ENCODE data around the gene NPY1R.

The NPY1R gene

GRCh38 chr4:163330916-163331628, 1.3 kb downstream of the NPY1R start:
- DNase-seq (ENCODE audit: extremely low spot score): no peak
- CTCF ChIA-PET: interaction anchor here (0.5 to 2.4 kb wide), 5 partner anchors 22 to 1565 kb away, joined by 3 to 11 read pairs (median 3); no protein-coding TSS in a partner anchor
- POLR2A ChIA-PET: interaction anchor here (1.1 to 1.2 kb wide), 2 partner anchors 163 to 165 kb away, joined by 3 to 4 read pairs; partner anchors contain the start of gene NAF1
- TF ChIP-seq PKNOX1 (IDR thresholded peaks at IDR 0.05): no peak
- no peak for TF ChIP-seq BHLHE40 (IDR thresholded peaks at IDR 0.05; ENCODE audit: borderline replicate concordance)
- no peak for TF ChIP-seq SP1 (IDR thresholded peaks at IDR 0.05)
- TF ChIP-seq FOXM1 (IDR thresholded peaks at IDR 0.05; ENCODE audit: borderline replicate concordance): no peak
- TF ChIP-seq FOXA1 (IDR thresholded peaks at IDR 0.05): no peak
- TF ChIP-seq CTBP1 (IDR thresholded peaks at IDR 0.05; ENCODE audit: borderline replicate concordance): no peak
- TF ChIP-seq ZNF384 (IDR thresholded peaks at IDR 0.05): no peak
- no peak for TF ChIP-seq L3MBTL2 (conservative IDR thresholded peaks at IDR 0.05)
- TF ChIP-seq NFRKB (IDR thresholded peaks at IDR 0.05): no peak
- TF ChIP-seq LEF1 (IDR thresholded peaks at IDR 0.05; ENCODE audit: borderline replicate concordance): no peak
- TF ChIP-seq ELF4 (IDR thresholded peaks at IDR 0.05): no peak
- no peak for TF ChIP-seq ARNT (IDR thresholded peaks at IDR 0.05)
- no peak for TF ChIP-seq HDGF (IDR thresholded peaks at IDR 0.05; ENCODE audit: borderline replicate concordance)
- TF ChIP-seq FOXK2 (IDR thresholded peaks at IDR 0.05): no peak
- TF ChIP-seq SUZ12 (IDR thresholded peaks at IDR 0.05): no peak
- no peak for TF ChIP-seq TARDBP (IDR thresholded peaks at IDR 0.05)

- TF ChIP-seq LEF1 (IDR thresholded peaks at IDR 0.05; ENCODE audit: borderline replicate concordance) (no peak), CTBP1 (IDR thresholded peaks at IDR 0.05; ENCODE audit: borderline replicate concordance) (no peak), SUZ12 (IDR thresholded peaks at IDR 0.05) (no peak), BHLHE40 (IDR thresholded peaks at IDR 0.05; ENCODE audit: borderline replicate concordance) (no peak), SP1 (IDR thresholded peaks at IDR 0.05) (no peak), L3MBTL2 (conservative IDR thresholded peaks at IDR 0.05) (no peak), FOXK2 (IDR thresholded peaks at IDR 0.05) (no peak), FOXM1 (IDR thresholded peaks at IDR 0.05; ENCODE audit: borderline replicate concordance) (no peak), FOXA1 (IDR thresholded peaks at IDR 0.05) (no peak), PKNOX1 (IDR thresholded peaks at IDR 0.05) (no peak), NFRKB (IDR thresholded peaks at IDR 0.05) (no peak)
- CTCF ChIA-PET: no interaction called here
- DNase-seq (ENCODE audit: extremely low spot score): no peak
- POLR2A ChIA-PET: no interaction called here
These were observed 15.3 kb downstream of the NPY1R start for GRCh38 chr4:163317110-163317509.

- TF ChIP-seq NFRKB (IDR thresholded peaks at IDR 0.05) (no peak), ZNF384 (IDR thresholded peaks at IDR 0.05) (no peak), LEF1 (IDR thresholded peaks at IDR 0.05; ENCODE audit: borderline replicate concordance) (no peak), HDGF (IDR thresholded peaks at IDR 0.05; ENCODE audit: borderline replicate concordance) (no peak), TARDBP (IDR thresholded peaks at IDR 0.05) (no peak), SUZ12 (IDR thresholded peaks at IDR 0.05) (no peak), SP1 (IDR thresholded peaks at IDR 0.05) (no peak), CTBP1 (IDR thresholded peaks at IDR 0.05; ENCODE audit: borderline replicate concordance) (no peak), PKNOX1 (IDR thresholded peaks at IDR 0.05) (no peak), ELF4 (IDR thresholded peaks at IDR 0.05) (no peak), FOXK2 (IDR thresholded peaks at IDR 0.05) (no peak), L3MBTL2 (conservative IDR thresholded peaks at IDR 0.05) (no peak), FOXA1 (IDR thresholded peaks at IDR 0.05) (no peak), FOXM1 (IDR thresholded peaks at IDR 0.05; ENCODE audit: borderline replicate concordance) (no peak), ARNT (IDR thresholded peaks at IDR 0.05) (no peak), BHLHE40 (IDR thresholded peaks at IDR 0.05; ENCODE audit: borderline replicate concordance) (no peak)
- DNase-seq (ENCODE audit: extremely low spot score): no peak
- POLR2A ChIA-PET: no interaction called here
- CTCF ChIA-PET: interaction anchor here (1.1 kb wide), 1 partner anchor 22 kb away, joined by 3 read pairs; no protein-coding TSS in a partner anchor
These were observed 22.9 kb downstream of the NPY1R start for GRCh38 chr4:163309466-163309865.

- TF ChIP-seq CTBP1 (IDR thresholded peaks at IDR 0.05; ENCODE audit: borderline replicate concordance) (no peak), FOXA1 (IDR thresholded peaks at IDR 0.05) (no peak), PKNOX1 (IDR thresholded peaks at IDR 0.05) (no peak), FOXM1 (IDR thresholded peaks at IDR 0.05; ENCODE audit: borderline replicate concordance) (no peak)
- ChIA-PET POLR2A (no interaction called here), CTCF (no interaction called here)
- DNase-seq (ENCODE audit: extremely low spot score): no peak
These were observed 29.3 kb downstream of the NPY1R start for GRCh38 chr4:163303069-163303468.

- POLR2A ChIA-PET: no interaction called here
- CTCF ChIA-PET: no interaction called here
- TF ChIP-seq FOXM1 (IDR thresholded peaks at IDR 0.05; ENCODE audit: borderline replicate concordance): no peak
- no peak for TF ChIP-seq L3MBTL2 (conservative IDR thresholded peaks at IDR 0.05)
- no peak for TF ChIP-seq CTBP1 (IDR thresholded peaks at IDR 0.05; ENCODE audit: borderline replicate concordance)
- no peak for TF ChIP-seq SUZ12 (IDR thresholded peaks at IDR 0.05)
- no peak for DNase-seq (ENCODE audit: extremely low spot score)
These were observed 32.0 kb downstream of the NPY1R start for GRCh38 chr4:163300445-163300844.

All from HEK293T (cell line).